Upper lobe of right lung (tissue), 1 donor: ENCODE measurements around the gene ATG14. TPM values are rescaled to one million over a fixed set of nuclear protein-coding genes. Genes with fewer than 3 reads are reported as not detected.
"Not testable (repeated sequence)": the region's sequence is repeated elsewhere in the genome, so short reads cannot be mapped to it uniquely, and the experiment has no call there.

ENCODE experiments used
- ATAC-seq: fragments of 200-7000 bp; cut with Tn5 transposase; one replicate; pipeline ENCODE4 v1.9.1; 2020; ENCODE audit warnings: mild to moderate bottlenecking, moderate library complexity
- DNase-seq: peaks from one replicate; pipeline ENCODE4 v3.0.0-alpha.2; 2020
- H3K27ac ChIP-seq: fragments of 200-600 bp; one replicate; pipeline ENCODE4 v1.8.0; 2022
- H3K27me3 ChIP-seq: fragments of 200-600 bp; one replicate; pipeline ENCODE4 v1.8.0; 2022; ENCODE audit warnings: mild to moderate bottlenecking
- H3K36me3 ChIP-seq: fragments of 200-600 bp; one replicate; pipeline ENCODE4 v1.8.0; 2022
- H3K4me1 ChIP-seq: fragments of 200-600 bp; one replicate; pipeline ENCODE4 v1.8.0; 2022
- H3K4me3 ChIP-seq: fragments of 200-600 bp; one replicate; pipeline ENCODE4 v1.8.0; 2022; ENCODE audit warnings: mild to moderate bottlenecking
- H3K9me3 ChIP-seq: fragments of 200-600 bp; one replicate; pipeline ENCODE4 v1.8.0; 2022
- CTCF ChIP-seq: fragments of 200-600 bp; IDR thresholded peaks from one replicate; pipeline ENCODE4 v1.8.0; 2022; ENCODE audit warnings: antibody characterized with exemption
- intact Hi-C: fragments of 100-400 bp; cut with DNase I; formaldehyde crosslinking; loops from one replicate; pipeline ENCODE4 v1.11.0; 2022
- long read RNA-seq: library from polyadenylated mRNA; unstranded; transcript quantifications from one replicate; pipeline ENCODE4 v2.0.0, GENCODE V29; 2021
- total RNA-seq: library from RNA; stranded (reverse); fragmentation: NEBNext Ultra II Directional; extraction: Animal tissue kit (Norgen Biotek cat#: 25700); gene quantifications from one replicate; pipeline ENCODE4 v1.2.1, GENCODE V29; 2021
- donor health status: DM: no; HTN: yes; CAD: no; lungs with severe emphysema.

ATG14 gene, protein sequence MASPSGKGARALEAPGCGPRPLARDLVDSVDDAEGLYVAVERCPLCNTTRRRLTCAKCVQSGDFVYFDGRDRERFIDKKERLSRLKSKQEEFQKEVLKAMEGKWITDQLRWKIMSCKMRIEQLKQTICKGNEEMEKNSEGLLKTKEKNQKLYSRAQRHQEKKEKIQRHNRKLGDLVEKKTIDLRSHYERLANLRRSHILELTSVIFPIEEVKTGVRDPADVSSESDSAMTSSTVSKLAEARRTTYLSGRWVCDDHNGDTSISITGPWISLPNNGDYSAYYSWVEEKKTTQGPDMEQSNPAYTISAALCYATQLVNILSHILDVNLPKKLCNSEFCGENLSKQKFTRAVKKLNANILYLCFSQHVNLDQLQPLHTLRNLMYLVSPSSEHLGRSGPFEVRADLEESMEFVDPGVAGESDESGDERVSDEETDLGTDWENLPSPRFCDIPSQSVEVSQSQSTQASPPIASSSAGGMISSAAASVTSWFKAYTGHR
- total RNA-seq, result 10.3 TPM
- long read RNA-seq, full-length matches to known transcripts, result 2 of 13 reads
- long read RNA-seq, partial matches to known transcripts, result 3 of 13 reads
- long read RNA-seq, other reads (novel, unspliced or antisense), result 8 of 13 reads

DNA sequence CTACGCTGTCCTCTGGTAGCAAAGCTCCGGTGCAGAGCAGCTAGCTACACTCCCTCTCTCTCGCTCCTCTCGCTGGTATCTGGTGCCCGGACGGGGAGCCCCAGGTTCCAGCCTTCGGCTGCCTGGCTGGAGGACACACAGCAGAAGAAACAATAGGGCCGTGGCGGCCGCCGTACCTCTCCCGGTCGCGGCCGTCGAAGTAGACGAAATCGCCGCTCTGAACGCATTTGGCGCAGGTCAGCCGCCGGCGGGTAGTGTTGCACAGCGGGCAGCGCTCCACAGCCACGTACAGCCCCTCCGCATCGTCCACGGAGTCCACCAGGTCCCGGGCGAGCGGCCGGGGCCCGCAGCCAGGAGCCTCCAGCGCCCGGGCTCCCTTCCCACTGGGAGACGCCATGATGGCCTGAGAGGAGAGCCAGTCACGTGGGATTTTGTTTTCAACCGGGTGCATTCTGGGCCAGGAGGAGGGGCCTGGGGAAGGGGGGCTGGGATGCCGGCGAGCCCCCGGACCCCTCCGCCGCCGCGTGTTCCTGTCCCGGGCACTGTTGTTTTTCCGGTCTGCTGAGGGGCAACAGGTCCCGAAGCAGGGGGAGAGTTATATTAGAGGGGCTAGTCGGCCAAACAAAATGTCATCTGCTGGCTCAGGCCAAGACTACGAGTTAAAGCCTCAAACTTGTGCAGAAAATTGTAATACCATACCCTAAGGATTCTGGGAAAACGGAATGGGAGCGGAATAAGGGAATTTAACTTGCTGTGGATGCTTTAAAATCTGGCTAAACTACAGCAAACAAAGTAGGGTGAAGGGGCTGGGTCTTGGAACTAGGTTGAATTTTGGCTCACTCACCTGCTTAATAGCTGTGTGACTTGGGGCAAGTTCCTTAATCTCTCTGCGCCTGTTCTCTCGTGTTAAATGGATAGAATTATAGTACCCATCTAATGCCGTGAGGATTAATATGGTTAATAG is at the start of gene ATG14:
Gene ATG14, minus strand, starts transcription at position 405 of the 964 bp plus-strand sequence. Its CDS starts 8 bp downstream, at position 397.
- peak within 1 kb of the TSS; percentile 86 for H3K4me3 ChIP-seq
- H3K27me3 ChIP-seq, result peaks cover 10% of the 10 kb centered on the region
- no peak for TF ChIP-seq CTCF
- no peaks in the 10 kb centered on the region for H3K36me3 ChIP-seq
- H3K27ac ChIP-seq, result peak within 1 kb of the TSS; percentile 86
- ATAC-seq, result peak; percentile 100
- H3K9me3 ChIP-seq, result no peaks in the 10 kb centered on the region
- peak; percentile 90 for DNase-seq
- intact Hi-C loops, result no loop called here
- H3K4me1 ChIP-seq, result peaks cover 13% of the 10 kb centered on the region

GRCh38 chr14:55458800-55459515 is 47.3 kb upstream of the ATG14 start:
- DNase-seq, result no peak
- Histone ChIP-seq H3K4me3 (no peak overlapping the region), H3K36me3 (no peaks in the 10 kb centered on the region), H3K4me1 (peaks cover 10% of the 10 kb centered on the region), H3K27me3 (no peaks in the 10 kb centered on the region), H3K27ac (no peak overlapping the region), H3K9me3 (no peaks in the 10 kb centered on the region)
- peak; percentile 36 for ATAC-seq
- intact Hi-C loops, result no loop called here
- TF ChIP-seq CTCF, result no peak

DNA sequence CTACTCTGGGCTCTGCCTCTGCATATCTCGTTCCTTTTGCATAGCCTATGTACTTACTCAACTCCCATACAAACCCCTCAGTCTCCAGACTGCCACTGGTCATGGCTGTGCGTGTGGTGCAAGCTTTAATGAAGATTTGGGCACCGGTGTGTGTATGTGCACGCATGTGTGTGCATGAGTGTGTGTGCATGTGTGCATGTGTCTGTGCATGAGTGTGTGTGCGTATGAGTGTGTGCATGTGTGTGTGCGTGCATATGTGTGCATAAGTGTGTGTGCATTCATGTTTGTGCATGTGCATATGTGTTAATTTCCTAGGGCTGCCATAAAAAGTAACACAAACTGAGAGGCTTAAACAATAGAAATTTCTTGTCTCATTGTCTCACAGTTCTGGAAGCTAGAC is 45.9 kb upstream of the ATG14 start:
- no peak overlapping the region for H3K27ac ChIP-seq
- H3K4me1 ChIP-seq, result peaks cover 11% of the 10 kb centered on the region
- ATAC-seq (no peak), DNase-seq (no peak)
- no peaks in the 10 kb centered on the region for H3K36me3 ChIP-seq
- H3K4me3 ChIP-seq, result no peak overlapping the region
- H3K9me3 ChIP-seq, result no peaks in the 10 kb centered on the region
- no peaks in the 10 kb centered on the region for H3K27me3 ChIP-seq
- intact Hi-C loops, result no loop called here
- no peak for TF ChIP-seq CTCF

GRCh38 chr14:55456411-55456810 is 44.8 kb upstream of the ATG14 start:
- intact Hi-C loops, H3K36me3 ChIP-seq, H3K27me3 ChIP-seq, ATAC-seq, H3K4me3 ChIP-seq, H3K9me3 ChIP-seq, H3K27ac ChIP-seq, DNase-seq: not testable (repeated sequence)
- H3K4me1 ChIP-seq, result peaks cover 11% of the 10 kb centered on the region

- no peaks in the 10 kb centered on the region for H3K36me3 ChIP-seq
- no peak for TF ChIP-seq CTCF
- DNase-seq (no peak), ATAC-seq (peak; percentile 52)
- H3K27me3 ChIP-seq, result no peaks in the 10 kb centered on the region
- H3K4me3 ChIP-seq, result no peak overlapping the region
- no peaks in the 10 kb centered on the region for H3K9me3 ChIP-seq
- intact Hi-C loops, result no loop called here
- H3K27ac ChIP-seq, result no peak overlapping the region
- H3K4me1 ChIP-seq, result peaks cover 11% of the 10 kb centered on the region
Measured at GRCh38 chr14:55454264-55455002, 42.8 kb upstream of the ATG14 start.
